H9 (cell line): ENCODE data around the gene JPT2. TPM values are rescaled to one million over a fixed set of nuclear protein-coding genes. Genes with fewer than 3 reads are reported as not detected.

Experiments used
- DNase-seq: peaks from one replicate; pipeline ENCODE4 v3.0.0-alpha.2; 2017
- H2AFZ ChIP-seq: one replicate; pipeline ENCODE4 v1.6.1; 2013; ENCODE audit warnings: mild to moderate bottlenecking, low read length, control low read depth, moderate library complexity
- H2AK5ac ChIP-seq: 2 replicates; pipeline ENCODE4 v1.6.1; 2013; ENCODE audit warnings: low read length, control low read depth, mixed read lengths; ENCODE audit not compliant: insufficient read length
- H2BK120ac ChIP-seq: one replicate; pipeline ENCODE4 v1.6.1; 2013; ENCODE audit warnings: low read depth, mild to moderate bottlenecking, low read length, control low read depth, inconsistent platforms; ENCODE audit not compliant: poor library complexity, severe bottlenecking
- H2BK12ac ChIP-seq: 2 replicates; pipeline ENCODE4 v1.6.1; 2013; ENCODE audit warnings: low read length, control low read depth, mixed read lengths, low read depth; ENCODE audit not compliant: insufficient read length
- H2BK15ac ChIP-seq: 2 replicates; pipeline ENCODE4 v1.6.1; 2013; ENCODE audit warnings: low read depth, low read length, control low read depth
- H2BK20ac ChIP-seq: one replicate; pipeline ENCODE4 v1.6.1; 2013; ENCODE audit warnings: low read depth, mild to moderate bottlenecking, low read length, control low read depth, inconsistent platforms; ENCODE audit not compliant: poor library complexity, severe bottlenecking
- H2BK5ac ChIP-seq: 2 replicates; pipeline ENCODE4 v1.6.1; 2013; ENCODE audit warnings: low read length, control low read depth, mixed read lengths; ENCODE audit not compliant: insufficient read length
- H3K14ac ChIP-seq: 2 replicates; pipeline ENCODE4 v1.6.1; 2013; ENCODE audit warnings: low read length, control low read depth; ENCODE audit not compliant: insufficient read depth
- H3K18ac ChIP-seq: 2 replicates; pipeline ENCODE4 v1.6.1; 2013; ENCODE audit warnings: low read depth, mild to moderate bottlenecking, mixed read lengths, low read length, control low read depth; ENCODE audit not compliant: insufficient read length
- H3K23ac ChIP-seq: 2 replicates; pipeline ENCODE4 v1.6.1; 2013; ENCODE audit warnings: low read length, control low read depth, mixed read lengths, low read depth; ENCODE audit not compliant: insufficient read length
- H3K23me2 ChIP-seq: 2 replicates; pipeline ENCODE4 v1.6.1; 2013; ENCODE audit warnings: low read depth, mild to moderate bottlenecking, mixed read lengths, low read length, control low read depth; ENCODE audit not compliant: insufficient read length, poor library complexity, severe bottlenecking
- H3K27ac ChIP-seq: 2 replicates; pipeline ENCODE4 v1.5.1; 2013; ENCODE audit warnings: low read length, control low read depth, mixed read lengths, low read depth; ENCODE audit not compliant: insufficient read length
- H3K27me3 ChIP-seq: 2 replicates; pipeline ENCODE4 v1.6.1; 2013; ENCODE audit warnings: low read length, control low read depth, inconsistent platforms; ENCODE audit not compliant: insufficient read depth
- H3K4ac ChIP-seq: 2 replicates; pipeline ENCODE4 v1.6.1; 2013; ENCODE audit warnings: low read depth, mild to moderate bottlenecking, control low read depth, inconsistent platforms, low read length, moderate library complexity
- H3K4me1 ChIP-seq: 2 replicates; pipeline ENCODE4 v1.6.1; 2013; ENCODE audit warnings: low read length, control low read depth, inconsistent platforms; ENCODE audit not compliant: insufficient read depth
- H3K4me2 ChIP-seq: 2 replicates; pipeline ENCODE4 v1.6.1; 2013; ENCODE audit warnings: low read length, control low read depth, mixed read lengths; ENCODE audit not compliant: insufficient read length, insufficient read depth
- H3K56ac ChIP-seq: 2 replicates; pipeline ENCODE4 v1.6.1; 2013; ENCODE audit warnings: low read depth, mild to moderate bottlenecking, mixed read lengths, low read length, control low read depth; ENCODE audit not compliant: insufficient read length
- H3K79me1 ChIP-seq: 2 replicates; pipeline ENCODE4 v1.6.1; 2013; ENCODE audit warnings: low read depth, mild to moderate bottlenecking, moderate library complexity, low read length, control low read depth, inconsistent platforms; ENCODE audit not compliant: insufficient read depth, poor library complexity, severe bottlenecking
- H3K79me2 ChIP-seq: 2 replicates; pipeline ENCODE4 v1.6.1; 2013; ENCODE audit warnings: low read length, control low read depth, inconsistent platforms; ENCODE audit not compliant: insufficient read depth
- H3K9ac ChIP-seq: 2 replicates; pipeline ENCODE4 v1.6.1; 2013; ENCODE audit warnings: low read length, control low read depth, mixed read lengths; ENCODE audit not compliant: insufficient read length; ENCODE audit errors: extremely low read depth
- H3K9me3 ChIP-seq: one replicate; pipeline ENCODE4 v1.6.1; 2013; ENCODE audit warnings: low read depth, low read length, inconsistent platforms; ENCODE audit not compliant: control insufficient read depth
- H3T11ph ChIP-seq: one replicate; pipeline ENCODE4 v1.6.1; 2013; ENCODE audit warnings: mild to moderate bottlenecking, low read length, control low read depth, inconsistent platforms
- H4K20me1 ChIP-seq: one replicate; pipeline ENCODE4 v1.6.1; 2013; ENCODE audit not compliant: control insufficient read depth, insufficient read length, insufficient read depth
- H4K5ac ChIP-seq: 2 replicates; pipeline ENCODE4 v1.6.1; 2013; ENCODE audit warnings: low read depth, mild to moderate bottlenecking, mixed read lengths, low read length, control low read depth; ENCODE audit not compliant: insufficient read length
- H4K8ac ChIP-seq: replicated peaks from 2 replicates; pipeline ENCODE4 v1.6.1; 2013; ENCODE audit warnings: low read length, control low read depth, mixed read lengths, low read depth; ENCODE audit not compliant: insufficient read length
- H4K91ac ChIP-seq: 2 replicates; pipeline ENCODE4 v1.6.1; 2013; ENCODE audit warnings: low read depth, mild to moderate bottlenecking, moderate library complexity, mixed read lengths, low read length, control low read depth; ENCODE audit not compliant: insufficient read length
- H3K27ac Mint-ChIP-seq, 3 experiments: 2 replicates in 2 of 3; 3 replicates in 1 of 3; pipeline ENCODE4 v1.8.0; 2020 to 2021; ENCODE audit warnings: mixed read lengths in 3 of 3, mild to moderate bottlenecking in 1 of 3, moderate library complexity in 1 of 3
- H3K27me3 Mint-ChIP-seq: 2 replicates; pipeline ENCODE4 v1.8.0; 2021; ENCODE audit warnings: low read depth, mild to moderate bottlenecking, moderate library complexity, mixed read lengths
- H3K36me3 Mint-ChIP-seq, 3 experiments: 2 replicates in 2 of 3; 3 replicates in 1 of 3; pipeline ENCODE4 v1.8.0; 2020 to 2021; ENCODE audit warnings: low read depth in 3 of 3, mixed read lengths in 3 of 3; ENCODE audit not compliant: insufficient read depth in 1 of 3
- H3K4me1 Mint-ChIP-seq, 2 experiments: 2 replicates each; pipeline ENCODE4 v1.8.0; 2020; ENCODE audit warnings: mixed read lengths in 2 of 2
- H3K4me3 Mint-ChIP-seq, 2 experiments: 2 replicates in 1 of 2; 3 replicates in 1 of 2; pipeline ENCODE4 v1.8.0; 2020 to 2021; ENCODE audit warnings: mild to moderate bottlenecking in 2 of 2, mixed read lengths in 2 of 2, moderate library complexity in 1 of 2
- H3K9me3 Mint-ChIP-seq, 2 experiments: 2 replicates in 1 of 2; 3 replicates in 1 of 2; pipeline ENCODE4 v1.8.0; 2020; ENCODE audit warnings: mild to moderate bottlenecking in 2 of 2, mixed read lengths in 2 of 2, moderate library complexity in 1 of 2
- whole genome bisulfite sequencing: extraction: QIAGEN DNeasy Blood & Tissue Kit; methylation state at CpG from one replicate; pipeline ENCODE4 v1.1.7; 2013; ENCODE audit warnings: missing lambda C conversion rate, low lambda C conversion rate, mixed read lengths; ENCODE audit not compliant: insufficient read length; ENCODE audit errors: extremely low coverage; 5-methylcytosine and 5-hydroxymethylcytosine counted together
- total RNA-seq: library from RNA; stranded (reverse); gene quantifications from 2 replicates; pipeline ENCODE4 v1.2.1, GENCODE V29; 2021
- TF ChIP-seq, protein P1 (sequence below): fragments of 200-600 bp; sonication (generic); conservative IDR thresholded peaks from 3 replicates; pipeline ENCODE4 v1.8.0; 2021; ENCODE audit warnings: antibody characterized with exemption, mild to moderate bottlenecking

The JPT2 gene
- total RNA-seq, 1 experiment from 2014 or later, result 206 TPM

DNA sequence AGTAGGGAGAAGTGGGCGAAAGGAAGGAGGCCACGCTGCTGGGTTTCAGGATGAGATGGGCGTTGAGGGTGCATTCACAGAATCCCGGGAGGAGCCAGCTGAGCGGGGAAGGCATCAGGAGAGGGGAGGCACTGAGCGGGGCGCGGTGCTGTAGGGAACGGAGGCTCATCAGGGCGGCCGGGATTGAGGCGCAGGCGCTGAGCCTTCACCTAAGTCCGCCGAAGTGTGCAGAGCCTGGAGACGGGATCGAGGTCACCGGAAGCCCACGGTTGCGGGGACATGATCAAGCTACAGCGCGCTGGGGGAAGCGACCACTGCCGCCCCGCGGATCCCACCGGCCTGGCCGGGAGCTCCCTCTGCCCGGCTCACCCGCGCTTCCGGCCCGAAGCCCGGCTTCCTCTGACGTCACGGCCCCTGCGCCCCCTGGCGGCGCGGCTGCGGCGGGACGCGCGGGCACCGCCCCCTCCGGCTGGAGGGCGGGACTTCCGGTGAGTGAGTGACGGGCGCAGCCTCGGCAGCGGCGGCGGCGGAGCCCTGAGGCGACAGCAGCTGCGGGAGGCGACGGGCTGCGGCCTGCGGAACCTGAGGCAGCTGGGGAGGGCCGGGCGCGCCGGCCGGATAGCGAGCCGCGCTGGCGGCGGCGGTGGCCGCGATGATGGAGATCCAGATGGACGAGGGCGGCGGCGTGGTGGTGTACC, 27.8 kb downstream of the JPT2 start, which contains the start of gene MAPK8IP3:
Gene MAPK8IP3 (plus strand): TSS at position 508 of the 698 bp plus-strand sequence. CDS start 145 bp downstream, at position 653.
- H2AK5ac ChIP-seq, result no peak within 1 kb of the TSS
- H3K18ac ChIP-seq, result peak within 1 kb of the TSS; percentile 94
- H2BK20ac ChIP-seq, result no peak within 1 kb of the TSS
- H3K36me3 Mint-ChIP-seq, result peaks cover 13 to 26% (median 19%) of the 10 kb centered on the region in 3 experiments
- H2AFZ ChIP-seq, result no peak within 1 kb of the TSS
- H4K5ac ChIP-seq, result no peak within 1 kb of the TSS
- no peak within 1 kb of the TSS for H2BK15ac ChIP-seq
- peak within 1 kb of the TSS; percentile 98 to 100 (median 99) for H3K27ac Mint-ChIP-seq
- no peak within 1 kb of the TSS for H4K8ac ChIP-seq
- DNase-seq, result peak; percentile 92
- H3K4me3 Mint-ChIP-seq, result peak within 1 kb of the TSS; percentile 93 to 98
- peak within 1 kb of the TSS; percentile 65 for H3K4me2 ChIP-seq
- H3T11ph ChIP-seq, result no peak within 1 kb of the TSS
- WGBS, result no CpG with 5 or more reads among the region's 79 CpGs
- H3K9me3 ChIP-seq, result no peaks in the 10 kb centered on the region
- H3K4me1 ChIP-seq, result peaks cover 3% of the 10 kb centered on the region
- H3K23me2 ChIP-seq, result peaks cover 7% of the 10 kb centered on the region
- H3K4ac ChIP-seq, result no peak within 1 kb of the TSS
- H3K14ac ChIP-seq, result peak within 1 kb of the TSS; percentile 82
- no peaks in the 10 kb centered on the region for H3K27me3 ChIP-seq
- peak within 1 kb of the TSS; percentile 77 for H3K9ac ChIP-seq
- H2BK12ac ChIP-seq, result no peak within 1 kb of the TSS
- peaks cover 0 to 3% of the 10 kb centered on the region in 2 experiments; a peak in 1 of 5 replicates for H3K9me3 Mint-ChIP-seq
- H2BK5ac ChIP-seq, result peak within 1 kb of the TSS; percentile 74
- H3K4me1 Mint-ChIP-seq, result peaks cover 19 to 26% of the 10 kb centered on the region in 2 experiments
- H4K20me1 ChIP-seq, result no peaks in the 10 kb centered on the region
- H3K27me3 Mint-ChIP-seq, result peaks cover 6% of the 10 kb centered on the region; the same call in 1 of the 2 replicates
- no peak within 1 kb of the TSS for H3K23ac ChIP-seq
- H4K91ac ChIP-seq, result no peak within 1 kb of the TSS
- no peaks in the 10 kb centered on the region; the same call in none of the 2 replicates for H3K79me2 ChIP-seq
- H2BK120ac ChIP-seq, result no peak within 1 kb of the TSS
- TF ChIP-seq, protein P1, sequence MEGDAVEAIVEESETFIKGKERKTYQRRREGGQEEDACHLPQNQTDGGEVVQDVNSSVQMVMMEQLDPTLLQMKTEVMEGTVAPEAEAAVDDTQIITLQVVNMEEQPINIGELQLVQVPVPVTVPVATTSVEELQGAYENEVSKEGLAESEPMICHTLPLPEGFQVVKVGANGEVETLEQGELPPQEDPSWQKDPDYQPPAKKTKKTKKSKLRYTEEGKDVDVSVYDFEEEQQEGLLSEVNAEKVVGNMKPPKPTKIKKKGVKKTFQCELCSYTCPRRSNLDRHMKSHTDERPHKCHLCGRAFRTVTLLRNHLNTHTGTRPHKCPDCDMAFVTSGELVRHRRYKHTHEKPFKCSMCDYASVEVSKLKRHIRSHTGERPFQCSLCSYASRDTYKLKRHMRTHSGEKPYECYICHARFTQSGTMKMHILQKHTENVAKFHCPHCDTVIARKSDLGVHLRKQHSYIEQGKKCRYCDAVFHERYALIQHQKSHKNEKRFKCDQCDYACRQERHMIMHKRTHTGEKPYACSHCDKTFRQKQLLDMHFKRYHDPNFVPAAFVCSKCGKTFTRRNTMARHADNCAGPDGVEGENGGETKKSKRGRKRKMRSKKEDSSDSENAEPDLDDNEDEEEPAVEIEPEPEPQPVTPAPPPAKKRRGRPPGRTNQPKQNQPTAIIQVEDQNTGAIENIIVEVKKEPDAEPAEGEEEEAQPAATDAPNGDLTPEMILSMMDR, result peak; percentile 95
- H3K79me1 ChIP-seq, result peaks cover 5% of the 10 kb centered on the region
- H3K56ac ChIP-seq, result no peak within 1 kb of the TSS
- H3K27ac ChIP-seq, result peak within 1 kb of the TSS; percentile 2
